Fibroblast of villous mesenchyme (primary cell): ENCODE data around the gene LRRTM4. TPM values are rescaled to one million over a fixed set of nuclear protein-coding genes. Genes with fewer than 3 reads are reported as not detected.

Experiments
- DNase-seq: peaks from one replicate; pipeline ENCODE4 v3.0.0-alpha.2; 2010; ENCODE audit warnings: low read depth
- H3K4me3 ChIP-seq: 2 replicates; pipeline ENCODE4 v1.5.1; 2011; ENCODE audit warnings: low read depth, mild to moderate bottlenecking, low read length
- total RNA-seq: library from RNA; depleted of rRNA; stranded (reverse); fragments of >200 nt; gene quantifications from 2 replicates; pipeline ENCODE4 v1.2.3, GENCODE V29; 2012
- TF ChIP-seq, protein P1 (sequence below): IDR thresholded peaks from 2 replicates; pipeline ENCODE4 v1.5.1; 2012; ENCODE audit warnings: low read depth, mild to moderate bottlenecking, low read length; ENCODE audit not compliant: insufficient read depth

LRRTM4 gene
- total RNA-seq, 1 donor = not detected

DNA sequence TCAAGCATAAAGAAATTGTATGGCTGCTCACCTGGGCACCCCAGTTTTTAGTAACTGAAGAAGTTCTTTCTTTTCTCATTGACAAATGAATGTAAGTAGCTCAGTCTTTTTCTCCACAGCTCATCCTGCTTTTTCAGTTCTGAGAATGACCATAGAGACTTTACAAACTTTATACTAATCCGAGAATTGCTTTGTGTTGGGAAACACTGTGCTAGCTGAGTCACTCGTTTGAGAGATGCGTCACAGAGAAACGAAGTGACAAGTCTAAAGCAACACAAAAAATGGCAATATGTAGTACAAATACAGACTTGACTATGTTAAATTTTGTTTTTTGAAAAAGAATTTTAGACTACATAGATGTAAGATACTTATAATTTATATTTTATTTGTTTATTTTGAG is 9.0 kb downstream of the LRRTM4 start:
- TF ChIP-seq, protein P1, sequence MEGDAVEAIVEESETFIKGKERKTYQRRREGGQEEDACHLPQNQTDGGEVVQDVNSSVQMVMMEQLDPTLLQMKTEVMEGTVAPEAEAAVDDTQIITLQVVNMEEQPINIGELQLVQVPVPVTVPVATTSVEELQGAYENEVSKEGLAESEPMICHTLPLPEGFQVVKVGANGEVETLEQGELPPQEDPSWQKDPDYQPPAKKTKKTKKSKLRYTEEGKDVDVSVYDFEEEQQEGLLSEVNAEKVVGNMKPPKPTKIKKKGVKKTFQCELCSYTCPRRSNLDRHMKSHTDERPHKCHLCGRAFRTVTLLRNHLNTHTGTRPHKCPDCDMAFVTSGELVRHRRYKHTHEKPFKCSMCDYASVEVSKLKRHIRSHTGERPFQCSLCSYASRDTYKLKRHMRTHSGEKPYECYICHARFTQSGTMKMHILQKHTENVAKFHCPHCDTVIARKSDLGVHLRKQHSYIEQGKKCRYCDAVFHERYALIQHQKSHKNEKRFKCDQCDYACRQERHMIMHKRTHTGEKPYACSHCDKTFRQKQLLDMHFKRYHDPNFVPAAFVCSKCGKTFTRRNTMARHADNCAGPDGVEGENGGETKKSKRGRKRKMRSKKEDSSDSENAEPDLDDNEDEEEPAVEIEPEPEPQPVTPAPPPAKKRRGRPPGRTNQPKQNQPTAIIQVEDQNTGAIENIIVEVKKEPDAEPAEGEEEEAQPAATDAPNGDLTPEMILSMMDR = no peak
- H3K4me3 ChIP-seq = no peak overlapping the region
- DNase-seq = no peak

DNA sequence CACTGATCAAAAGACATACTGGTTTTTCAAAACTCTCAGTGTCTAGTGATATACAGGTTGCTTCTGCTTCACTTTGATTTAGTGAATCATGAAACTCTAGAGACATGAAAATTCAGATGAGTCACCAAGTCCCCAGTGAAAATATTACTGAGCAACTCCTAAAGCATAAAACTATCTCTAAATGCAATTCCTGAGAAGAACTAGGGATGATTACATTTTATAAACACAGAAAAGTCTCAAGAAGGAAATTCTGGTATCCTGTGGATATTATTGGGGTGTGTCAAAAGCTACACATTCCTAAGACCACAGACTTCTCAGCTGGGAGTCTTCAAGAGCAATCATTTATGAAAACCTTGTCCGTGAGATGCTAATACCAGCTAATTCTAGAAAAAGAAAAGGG is 9.7 kb downstream of the LRRTM4 start:
- H3K4me3 ChIP-seq = no peak overlapping the region
- TF ChIP-seq, protein P1 = no peak
- DNase-seq = no peak

DNA sequence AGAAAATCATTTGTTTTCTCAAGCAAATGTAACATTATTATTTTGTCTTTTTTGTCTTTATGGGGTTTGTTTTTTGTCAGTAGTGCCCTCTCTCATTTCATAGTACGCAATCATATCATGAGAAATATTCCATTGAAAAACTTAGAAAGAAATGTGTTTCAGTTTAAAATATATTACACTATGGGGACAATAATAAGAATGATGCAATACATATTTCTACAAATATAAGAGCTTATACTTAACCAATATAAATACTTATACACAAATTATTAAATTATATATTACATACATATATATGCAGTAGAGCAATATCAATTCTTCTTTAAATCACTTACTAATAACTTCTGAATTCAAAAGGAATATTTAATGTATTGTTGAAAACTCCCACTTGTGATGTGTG is 13.7 kb downstream of the LRRTM4 start:
- TF ChIP-seq, protein P1 = no peak
- no peak for DNase-seq

DNA sequence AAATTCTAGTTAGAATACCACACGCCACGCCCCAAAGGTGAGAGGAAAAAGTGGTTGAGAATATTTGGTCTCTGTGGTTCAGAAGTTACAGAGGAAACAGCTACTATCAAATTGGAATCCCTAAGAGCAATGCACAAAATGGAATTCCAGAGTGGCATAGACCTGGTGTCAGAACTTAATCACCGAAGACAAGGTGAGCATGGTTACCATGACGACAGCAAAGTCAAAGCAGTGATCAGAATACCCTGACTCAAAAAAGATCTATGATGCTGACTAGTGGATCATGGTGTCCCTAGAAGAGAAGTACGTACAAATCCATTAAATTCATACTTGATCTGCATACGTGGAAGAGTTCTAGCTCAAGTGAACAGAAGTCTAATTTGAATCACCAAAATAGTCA is 14.5 kb downstream of the LRRTM4 start:
- TF ChIP-seq, protein P1 = no peak
- no peak overlapping the region for H3K4me3 ChIP-seq
- DNase-seq = no peak

More for the DNA sequence above, 13.7 kb downstream of the LRRTM4 start:
- H3K4me3 ChIP-seq = no peak overlapping the region

DNA sequence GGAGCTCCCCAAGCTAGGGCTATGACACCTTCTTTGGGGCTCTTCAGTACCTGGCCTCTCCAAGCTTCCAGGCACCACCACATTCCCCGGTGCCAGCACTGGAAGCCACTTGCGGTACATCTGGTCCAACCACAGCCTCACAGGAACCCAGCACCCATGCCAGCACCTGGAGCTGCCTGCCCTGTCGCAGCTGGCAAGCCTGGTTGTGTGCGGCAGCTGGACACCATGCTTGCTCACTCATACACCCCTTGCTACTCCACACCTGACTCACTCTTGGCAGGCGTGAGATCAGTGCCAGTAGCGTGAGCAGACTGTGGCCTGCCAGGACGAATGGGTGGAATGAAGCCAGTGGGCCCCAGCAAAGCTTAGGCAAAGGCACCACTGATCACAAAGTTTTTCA is 34.0 kb downstream of the LRRTM4 start:
- TF ChIP-seq, protein P1 = no peak
- no peak overlapping the region for H3K4me3 ChIP-seq
- DNase-seq = no peak

DNA sequence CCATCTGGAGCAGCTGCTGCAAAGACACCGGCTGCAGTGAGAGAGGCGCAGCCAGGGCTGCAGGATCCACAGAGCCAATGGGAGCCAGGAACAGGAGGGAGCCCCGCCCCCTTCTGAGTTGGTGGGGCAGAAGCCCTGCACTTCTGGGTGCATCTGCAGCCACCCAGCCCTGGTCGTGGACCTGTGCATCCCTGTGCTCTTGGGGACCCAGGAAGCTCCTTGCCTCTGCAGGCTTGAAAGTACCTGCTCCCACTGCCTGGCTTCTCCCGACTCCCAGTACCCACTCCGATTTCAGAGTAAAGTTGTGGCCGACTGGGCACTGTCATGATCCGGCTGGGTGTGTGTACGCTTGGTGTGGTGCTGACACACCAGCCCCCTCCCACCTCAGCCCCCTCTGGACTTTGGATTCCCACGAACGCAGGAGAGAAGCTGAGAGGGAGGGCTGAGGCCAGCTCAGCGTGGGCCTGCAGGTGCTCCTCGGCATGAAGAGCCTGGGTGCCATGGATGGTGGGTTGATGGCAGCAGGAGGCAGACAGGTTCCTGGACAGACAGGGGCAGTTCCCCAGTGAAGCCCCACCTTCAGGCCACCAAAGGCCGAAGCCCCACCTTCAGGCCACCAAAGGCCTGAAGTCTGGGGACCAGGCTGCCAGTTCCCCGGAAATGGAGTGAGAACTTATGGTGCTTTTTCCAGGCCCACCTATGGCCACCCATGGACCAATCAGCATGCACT is 34.9 kb downstream of the LRRTM4 start:
- DNase-seq = no peak
- no peak overlapping the region for H3K4me3 ChIP-seq
- TF ChIP-seq, protein P1 = no peak

DNA sequence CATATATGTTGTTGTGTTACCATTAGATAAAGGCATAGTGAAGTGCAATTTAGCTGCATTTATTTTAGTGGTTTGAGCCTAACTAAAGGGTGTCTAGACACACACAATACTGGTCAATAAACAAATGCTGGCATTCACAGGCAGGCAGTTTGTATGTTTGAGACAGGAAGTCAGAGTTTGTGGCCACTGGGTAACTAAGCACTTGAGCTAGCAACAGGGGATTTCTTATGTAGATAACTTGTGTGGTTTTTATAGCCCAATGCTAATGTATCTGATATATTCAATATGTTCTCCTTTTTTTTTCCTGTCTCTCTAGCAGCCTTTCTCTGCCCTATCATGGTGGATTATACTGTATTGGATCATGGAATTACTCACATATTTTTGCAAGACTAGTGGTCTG is 38.1 kb downstream of the LRRTM4 start:
- TF ChIP-seq, protein P1 = no peak
- no peak overlapping the region for H3K4me3 ChIP-seq
- no peak for DNase-seq
